Endothelial cell of hepatic sinusoid (primary cell): ENCODE data around the gene COMTD1.

ENCODE experiments used
- in situ Hi-C: cut with HindIII; loops from 2 replicates; pipeline ENCODE4 v1.10.0; 2017; ENCODE audit warnings: low sequenced_read_pairs

COMTD1 gene

DNA sequence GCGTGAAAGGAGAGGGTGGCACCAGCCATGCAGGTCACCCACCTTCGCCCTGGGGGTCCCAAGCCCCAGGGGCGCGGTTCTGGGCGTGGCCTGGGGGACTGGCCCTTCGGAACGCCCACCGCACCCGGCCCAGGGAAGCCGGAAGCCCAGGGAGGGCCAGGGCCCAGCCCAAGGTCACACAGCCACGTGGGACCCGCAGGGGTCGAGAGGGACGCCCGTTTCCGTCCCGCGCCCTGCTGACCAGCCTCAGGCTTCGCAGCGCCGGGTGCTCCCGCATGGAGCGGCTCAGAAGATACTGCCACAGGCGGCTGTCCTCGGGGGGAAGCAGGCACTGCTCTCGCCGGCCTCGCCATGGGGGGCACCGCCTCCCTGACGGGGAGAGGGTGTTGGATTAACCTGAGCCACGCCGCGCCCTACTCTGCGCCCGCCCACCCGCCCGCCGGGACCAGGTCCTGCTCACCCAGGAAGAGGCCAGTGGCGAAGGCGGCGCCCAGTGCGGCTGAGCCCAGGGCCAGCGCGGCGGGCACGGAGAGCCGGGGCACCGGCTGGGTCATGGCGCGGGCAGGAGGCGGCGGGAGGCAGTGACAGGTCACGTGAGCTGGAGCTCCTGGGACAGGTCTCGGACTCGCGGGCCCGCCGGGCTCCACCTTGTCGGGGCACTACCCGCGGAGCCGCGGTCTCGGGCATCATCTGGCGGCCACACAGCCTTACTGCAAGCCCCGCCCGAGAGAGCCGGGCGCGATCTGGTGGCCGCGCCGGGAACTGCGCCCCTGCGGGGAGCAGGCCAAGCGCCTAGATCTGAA is at the start of gene COMTD1:
TSS of gene COMTD1 (minus strand) at position 583 of the 803 bp plus-strand sequence. CDS start at position 554, 29 bp downstream.
- in situ Hi-C loops = no loop called here

DNA sequence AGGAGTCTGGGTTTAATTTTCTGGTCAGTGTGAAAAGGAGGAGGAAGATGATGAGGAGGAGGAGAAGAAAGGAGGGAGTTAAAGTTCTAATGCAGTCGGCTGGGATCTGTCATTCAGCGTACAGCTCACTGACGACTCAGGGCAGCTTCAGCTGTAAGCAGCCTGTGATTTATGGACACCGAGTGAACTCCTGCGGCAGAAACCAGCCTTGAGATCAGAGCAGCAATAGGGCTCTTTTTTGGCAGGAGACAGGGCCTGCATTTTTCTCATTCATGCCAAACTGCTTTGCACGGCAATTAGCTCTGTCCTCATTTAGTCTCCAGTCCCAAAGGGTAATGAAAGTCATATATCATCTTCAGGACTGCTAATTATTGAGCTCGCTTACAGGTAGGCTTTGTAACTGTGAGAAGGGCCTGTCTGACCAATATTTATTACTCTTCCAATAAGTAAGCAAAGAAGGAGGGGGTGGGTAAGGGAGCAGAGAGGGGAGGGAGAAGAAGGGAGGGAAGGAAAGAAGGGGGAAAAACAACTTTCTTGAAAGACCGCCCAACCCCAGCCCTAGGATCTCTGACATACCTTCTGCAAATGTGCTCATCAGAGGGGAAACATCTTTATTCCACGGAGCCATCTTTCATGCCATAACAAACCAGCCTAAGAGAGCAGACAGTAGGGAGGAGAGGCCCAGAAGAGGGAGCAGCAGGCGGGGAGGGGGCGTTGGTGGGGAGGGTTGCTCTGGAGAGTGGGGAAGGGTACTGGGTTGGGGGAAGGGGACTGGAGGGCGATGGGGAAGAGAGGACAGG is 48.1 kb upstream of the COMTD1 start:
- in situ Hi-C loops = no loop called here

DNA sequence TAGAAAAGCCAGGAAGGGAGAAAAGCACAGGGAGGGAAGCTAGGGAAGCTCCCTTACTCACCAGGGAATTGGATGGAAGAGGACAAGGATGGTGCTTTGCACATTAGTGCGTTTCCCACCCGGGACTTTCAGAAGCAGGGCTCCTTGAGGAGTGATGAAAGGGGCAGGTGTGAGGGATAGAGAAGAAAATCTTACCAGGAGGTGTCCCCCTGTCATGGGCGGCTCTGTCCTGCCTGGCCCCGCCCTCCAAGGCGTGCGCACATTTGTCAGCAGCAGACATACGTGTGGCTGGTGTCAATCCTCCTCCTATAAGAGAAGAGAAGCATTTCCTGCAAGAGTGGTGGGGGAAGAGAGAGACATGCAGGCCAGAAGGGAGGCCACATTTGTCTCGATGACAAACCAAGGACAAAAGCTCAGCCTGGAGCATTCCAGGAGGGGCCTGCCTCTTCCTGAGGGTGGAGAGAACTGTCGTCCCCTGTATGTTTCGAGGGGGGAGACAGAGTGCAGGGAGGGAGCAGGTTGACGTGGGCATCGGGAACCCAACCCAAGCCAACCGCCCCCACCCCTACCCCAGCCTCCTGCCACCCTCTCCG is 47.4 kb upstream of the COMTD1 start:
- in situ Hi-C loops = no loop called here

DNA sequence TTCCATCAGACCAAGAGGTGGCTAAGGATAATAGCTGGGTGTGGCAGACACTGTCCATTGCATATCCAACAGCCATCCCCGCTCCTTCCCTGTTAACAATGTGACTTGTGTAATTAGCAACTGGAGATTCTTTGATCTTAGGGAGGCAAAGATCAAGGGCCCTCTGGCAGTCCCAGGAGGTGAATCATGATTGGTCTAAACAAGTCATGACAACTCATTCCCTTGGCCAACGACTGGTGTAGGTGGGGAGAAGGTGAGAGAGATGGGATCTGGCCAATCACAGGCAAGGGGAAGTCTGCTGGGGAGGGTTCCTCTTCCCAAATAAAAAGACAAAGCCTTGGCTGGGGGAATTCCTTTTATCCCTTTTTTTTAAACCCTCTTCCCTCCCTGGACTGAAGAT is 46.2 kb upstream of the COMTD1 start:
- in situ Hi-C loops = no loop called here

DNA sequence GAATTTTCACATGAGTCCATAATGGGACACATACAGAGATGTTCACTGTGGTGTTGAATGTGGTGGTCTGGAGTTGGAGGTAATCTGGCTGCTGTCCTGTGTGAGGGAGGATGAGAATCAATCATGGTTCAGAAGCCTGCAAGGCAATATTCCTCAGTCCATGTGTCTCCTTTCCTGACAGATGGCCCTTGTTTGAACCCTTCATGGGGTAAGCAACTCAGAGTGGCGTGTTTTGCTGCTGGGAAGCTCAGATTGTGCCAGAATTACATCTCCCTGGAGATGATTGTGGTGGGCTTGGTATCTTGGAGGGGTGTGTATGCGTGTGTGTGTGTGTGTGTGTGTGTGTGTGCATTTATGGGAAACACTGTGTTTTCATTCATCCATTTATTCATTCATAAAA is 44.5 kb upstream of the COMTD1 start:
- in situ Hi-C loops = no loop called here

DNA sequence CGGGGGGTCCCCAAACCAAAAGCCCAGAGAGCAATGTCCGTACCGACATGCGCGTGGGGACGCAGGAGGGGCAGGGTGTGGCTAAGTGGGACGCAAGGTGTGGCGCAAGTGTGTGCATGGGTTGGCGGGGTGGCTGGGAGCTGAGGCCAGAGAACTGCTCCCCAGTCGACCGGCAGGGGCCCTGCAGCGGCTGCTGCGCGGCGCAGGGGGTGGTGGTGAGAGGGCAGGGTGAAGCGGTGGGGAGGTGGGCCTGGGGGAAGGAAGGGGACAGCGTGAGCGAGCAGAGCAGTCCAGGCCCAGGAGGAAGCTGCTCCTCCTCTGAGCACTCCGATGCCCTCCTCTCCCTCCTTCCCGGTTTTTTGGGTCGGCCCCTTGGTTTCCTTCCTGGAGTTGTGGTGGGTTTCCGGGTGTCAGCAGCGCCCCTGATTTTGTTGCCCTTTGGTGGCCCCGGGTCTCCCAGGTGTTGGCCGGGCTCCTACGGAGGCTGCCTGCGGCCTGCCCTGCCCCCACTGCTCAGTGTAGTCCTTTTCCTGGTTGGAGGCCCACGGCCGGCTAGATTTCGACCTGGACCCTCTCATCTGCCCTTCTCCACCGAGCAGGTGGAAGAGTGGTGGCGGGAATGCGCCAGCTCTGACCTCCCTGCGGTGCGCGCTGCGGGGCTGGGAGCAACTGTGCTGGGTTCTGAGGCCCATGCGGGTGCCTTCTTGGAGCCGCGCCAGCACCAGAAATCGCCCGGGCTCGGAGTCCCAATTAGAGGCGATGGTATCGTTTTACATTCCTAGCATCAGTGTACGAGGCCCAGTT is 40.5 kb upstream of the COMTD1 start:
- in situ Hi-C loops = no loop called here

DNA sequence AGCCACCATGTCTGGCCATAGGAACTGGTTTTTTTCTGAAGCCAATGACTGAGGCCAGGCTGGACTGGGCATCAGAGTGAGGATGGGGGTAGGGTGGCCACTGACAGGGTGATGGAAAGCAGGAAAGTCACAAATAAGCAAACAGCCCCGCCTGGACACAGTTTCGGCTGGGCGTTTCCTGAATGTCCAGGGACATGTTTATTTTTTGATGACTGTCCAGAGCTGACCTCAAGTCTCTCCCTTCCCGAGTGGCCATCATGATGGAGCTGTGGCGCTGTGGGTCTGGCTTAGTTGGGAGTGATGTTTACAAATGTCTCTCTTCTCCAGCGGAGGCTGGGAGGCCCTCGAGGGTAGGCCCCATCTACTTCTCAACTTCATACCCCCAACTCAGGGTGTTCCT is 37.1 kb upstream of the COMTD1 start:
- in situ Hi-C loops = no loop called here

DNA sequence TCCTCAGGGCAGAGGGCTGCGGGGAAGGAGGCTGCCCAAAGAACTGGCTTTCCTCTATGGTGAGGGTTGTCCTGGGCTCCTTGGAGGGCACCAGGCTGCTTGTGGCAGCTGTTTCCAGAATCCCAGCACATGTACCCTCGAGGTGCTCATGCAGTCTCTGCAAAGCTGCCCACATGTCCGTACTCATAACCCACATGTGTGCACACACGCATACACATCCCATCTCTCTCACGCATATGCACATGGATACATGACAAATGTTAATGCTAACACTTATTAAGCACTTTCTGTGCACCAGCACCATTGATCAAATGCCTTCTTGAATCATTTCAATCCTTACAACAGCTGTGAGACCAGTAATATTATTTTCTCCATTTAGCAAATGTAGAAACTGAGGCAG is 36.3 kb upstream of the COMTD1 start:
- in situ Hi-C loops = no loop called here

DNA sequence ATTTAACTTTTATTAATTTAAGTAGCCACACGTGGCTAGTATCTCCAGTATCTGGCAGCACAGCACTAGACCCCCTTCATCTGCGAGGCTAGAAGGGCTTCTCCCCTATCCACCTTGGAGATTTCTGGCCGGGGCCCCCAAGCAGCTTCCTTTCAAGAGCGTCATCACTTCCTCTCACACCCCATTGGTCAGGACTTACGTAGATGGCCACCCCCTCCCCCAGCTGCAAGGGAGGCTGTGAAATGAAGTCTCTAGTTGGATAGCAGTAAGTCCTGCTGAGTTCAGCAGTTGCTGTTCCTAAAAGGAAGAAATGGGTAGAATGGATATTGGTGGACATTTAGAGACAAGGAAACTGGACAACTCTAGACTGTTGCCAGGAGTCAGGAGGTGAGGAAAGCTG is 33.8 kb upstream of the COMTD1 start:
- in situ Hi-C loops = no loop called here

DNA sequence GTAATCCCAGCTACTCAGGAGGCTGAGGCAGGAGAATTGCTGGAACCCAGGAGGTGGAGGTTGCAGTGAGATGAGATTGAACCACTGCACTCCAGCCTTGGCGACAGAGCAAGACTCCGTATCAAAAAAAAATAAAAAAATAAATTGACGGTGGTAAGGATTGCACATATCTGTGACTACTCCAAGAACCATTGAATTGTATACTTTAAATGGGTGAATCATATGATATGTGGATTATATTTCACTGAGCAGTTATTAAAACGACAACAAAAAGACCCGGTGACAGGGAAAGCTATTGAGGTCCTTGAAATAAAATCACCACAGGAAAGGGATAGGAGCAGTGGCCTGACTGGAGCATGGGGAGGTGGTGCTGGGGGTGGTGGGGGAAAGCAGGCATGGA is 31.2 kb upstream of the COMTD1 start:
- in situ Hi-C loops = no loop called here

DNA sequence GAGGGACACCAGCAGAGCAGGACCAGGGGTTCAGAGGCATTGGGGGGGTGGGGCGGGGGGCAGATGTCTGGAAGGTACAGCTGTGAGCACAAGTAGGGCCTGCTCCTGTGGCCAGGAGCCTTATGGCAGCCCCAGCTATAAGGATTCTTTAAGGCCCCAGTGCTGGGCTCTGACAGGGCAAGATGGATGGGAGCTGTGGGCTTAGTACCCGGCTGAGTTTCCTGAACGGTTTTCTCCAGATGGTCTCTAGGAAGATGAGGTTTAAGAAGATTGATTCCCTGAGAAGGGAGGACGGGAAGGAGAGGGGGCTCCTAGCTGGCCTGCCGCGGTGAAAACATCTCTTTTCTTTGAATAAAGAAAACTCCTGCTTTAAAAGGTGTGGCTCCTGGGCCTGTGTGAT is 30.1 kb upstream of the COMTD1 start:
- in situ Hi-C loops = no loop called here

DNA sequence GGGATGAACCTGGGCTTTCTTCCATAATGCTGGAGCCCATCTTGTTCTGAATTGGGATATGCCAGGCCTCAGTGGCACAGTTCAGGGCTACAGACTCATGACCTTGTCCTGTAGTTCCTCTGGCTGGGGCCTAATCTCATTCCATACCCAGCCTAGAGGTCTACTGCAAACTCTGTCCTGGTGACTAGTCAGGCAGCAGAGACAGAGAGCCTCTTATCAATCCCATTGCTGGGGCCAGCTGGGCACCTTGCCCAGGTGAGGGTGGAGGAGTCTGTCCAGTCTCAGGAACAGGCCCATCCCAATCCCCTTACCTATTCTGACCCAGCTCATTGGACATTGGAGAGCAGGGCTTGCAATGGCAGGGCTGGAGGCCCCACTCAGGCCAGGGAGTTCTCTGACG is 28.0 kb upstream of the COMTD1 start:
- in situ Hi-C loops = no loop called here

DNA sequence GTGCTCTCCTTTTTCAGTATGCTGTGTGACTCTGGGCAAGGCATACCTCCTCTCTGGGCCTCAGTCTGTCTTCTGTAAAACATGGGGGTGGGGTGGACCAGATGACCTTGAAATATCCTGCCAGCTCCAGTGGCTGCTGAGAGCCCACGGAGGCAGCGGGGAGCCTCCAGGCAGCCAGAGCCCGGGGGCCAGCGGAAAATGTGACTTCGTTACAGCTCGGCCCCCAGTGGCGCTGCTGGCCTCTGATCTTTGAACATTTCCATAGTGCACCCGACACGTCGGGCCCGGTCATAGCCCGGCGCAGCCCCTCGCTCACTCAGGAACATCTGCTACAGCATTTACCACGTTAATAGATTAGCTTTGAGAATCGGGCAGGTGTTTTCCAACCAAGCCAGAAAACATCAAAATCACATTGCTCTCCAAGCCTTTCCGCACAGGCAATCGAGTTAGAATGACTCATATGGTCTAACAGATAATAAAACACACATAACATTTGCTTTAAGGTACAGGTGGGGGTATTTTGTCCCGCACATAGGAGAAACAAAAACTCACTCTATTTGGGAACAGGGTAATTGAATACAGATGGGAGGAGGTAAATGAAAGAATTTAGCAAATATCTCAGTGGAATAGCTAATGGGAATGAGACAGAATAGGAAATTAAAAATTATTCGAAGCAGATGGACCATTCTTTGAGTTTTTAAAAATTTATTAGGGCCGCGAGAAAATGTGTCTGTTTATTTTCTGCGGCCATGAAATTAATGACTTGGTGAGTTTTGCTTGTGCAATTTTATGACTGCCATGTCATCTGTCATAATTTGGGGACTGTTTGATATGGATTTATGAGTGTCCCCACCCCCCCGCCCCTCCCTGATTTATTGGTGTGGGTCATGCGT is 26.3 kb upstream of the COMTD1 start:
- in situ Hi-C loops = no loop called here

DNA sequence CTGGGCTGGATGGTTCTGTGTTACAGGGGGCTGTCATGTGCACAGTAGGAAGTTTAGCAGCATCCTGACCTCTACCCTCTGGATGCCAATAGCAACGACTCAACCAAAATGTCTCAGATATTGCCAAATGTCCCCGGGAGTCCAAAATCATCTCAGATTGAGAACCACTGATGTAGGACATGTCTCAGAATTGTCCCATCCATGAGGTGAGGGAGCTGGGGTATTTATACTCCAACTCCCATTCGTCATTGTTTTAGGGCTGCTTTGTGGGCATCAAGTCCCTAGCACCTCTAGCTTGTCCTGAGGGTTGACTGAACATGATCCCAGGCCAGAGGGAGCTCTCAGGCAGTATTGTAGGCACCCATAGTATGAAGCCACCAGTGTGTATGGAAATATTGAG is 25.2 kb upstream of the COMTD1 start:
- in situ Hi-C loops = no loop called here

DNA sequence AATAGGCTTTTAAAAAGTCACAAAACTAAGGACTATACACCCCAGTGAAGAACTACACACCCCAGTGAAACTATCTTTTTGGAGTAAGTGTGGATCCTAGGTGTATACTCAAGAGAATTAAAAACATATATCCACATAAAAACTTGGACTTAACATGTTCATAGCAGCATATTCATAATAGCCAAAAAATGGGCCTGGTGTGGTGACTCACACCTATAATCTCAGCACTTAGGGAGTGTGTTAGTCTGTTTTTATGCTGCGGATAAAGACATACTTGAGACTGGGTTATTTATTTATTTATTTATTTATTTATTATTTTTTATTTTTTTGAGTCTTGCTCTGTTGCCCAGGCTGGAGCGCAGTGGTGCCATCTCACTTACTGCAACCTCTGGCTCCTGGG is 19.0 kb upstream of the COMTD1 start:
- in situ Hi-C loops = no loop called here

DNA sequence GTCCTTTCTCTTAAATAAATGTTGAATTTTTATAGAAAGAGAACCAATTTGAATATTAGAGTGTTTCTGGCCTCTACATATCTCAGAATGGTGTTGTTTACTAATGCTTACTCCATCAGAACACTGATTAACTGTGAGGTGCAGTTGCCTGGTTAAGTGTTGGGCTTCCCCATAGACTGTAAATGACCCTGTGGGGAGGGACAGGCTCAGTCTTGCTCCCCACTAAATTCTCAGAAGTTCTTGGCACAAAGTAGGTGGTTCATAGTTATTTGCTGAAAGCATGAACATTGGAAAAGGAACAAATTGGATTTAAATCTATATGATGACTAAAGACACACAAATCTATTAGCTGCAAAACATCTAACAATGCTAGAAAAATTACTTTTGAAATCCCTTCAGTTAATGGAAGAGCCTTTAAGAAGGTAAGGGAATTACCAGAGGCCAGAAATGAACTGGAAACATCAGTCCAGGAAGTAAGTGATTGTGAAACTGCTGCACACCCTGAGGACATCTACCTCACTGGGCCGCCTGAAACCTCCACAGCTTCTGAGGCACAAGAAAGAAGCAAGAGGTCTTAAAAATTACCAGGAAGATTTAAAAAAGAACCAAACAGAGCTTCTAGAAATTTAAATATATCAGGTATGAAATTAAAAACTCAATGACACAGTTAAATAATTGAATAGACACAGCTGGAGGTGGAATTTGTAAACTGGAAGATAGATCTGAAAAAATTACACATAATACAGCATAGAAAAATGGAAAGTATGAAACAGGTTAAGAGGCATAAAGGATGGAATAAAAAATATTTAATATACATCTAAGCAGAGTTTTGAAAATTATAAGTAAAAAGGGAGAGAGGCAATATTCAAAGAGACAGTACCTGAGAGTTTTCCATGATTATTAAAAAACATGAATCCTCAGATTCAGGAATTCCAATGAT is 17.8 kb upstream of the COMTD1 start:
- in situ Hi-C loops = no loop called here

DNA sequence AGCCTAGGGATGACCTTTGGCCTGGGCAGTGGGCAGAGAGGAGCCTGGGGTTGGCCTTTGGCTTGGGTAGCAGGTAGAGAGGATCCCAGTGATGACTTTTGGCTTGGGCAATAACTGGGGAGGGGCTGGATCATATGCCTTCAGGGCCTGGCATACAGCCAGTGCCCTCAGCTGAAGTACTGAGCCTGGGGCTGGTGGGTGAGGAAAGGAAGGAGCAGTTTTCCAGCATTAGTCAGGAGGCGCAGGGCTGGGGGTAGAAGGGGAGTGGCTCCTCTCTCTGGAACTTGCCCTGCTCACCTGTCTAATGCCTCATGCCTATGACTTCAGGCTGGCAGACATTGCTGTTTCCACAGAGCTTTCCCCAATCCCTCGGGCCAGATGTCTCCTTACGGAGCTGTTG is 15.2 kb upstream of the COMTD1 start:
- in situ Hi-C loops = no loop called here

DNA sequence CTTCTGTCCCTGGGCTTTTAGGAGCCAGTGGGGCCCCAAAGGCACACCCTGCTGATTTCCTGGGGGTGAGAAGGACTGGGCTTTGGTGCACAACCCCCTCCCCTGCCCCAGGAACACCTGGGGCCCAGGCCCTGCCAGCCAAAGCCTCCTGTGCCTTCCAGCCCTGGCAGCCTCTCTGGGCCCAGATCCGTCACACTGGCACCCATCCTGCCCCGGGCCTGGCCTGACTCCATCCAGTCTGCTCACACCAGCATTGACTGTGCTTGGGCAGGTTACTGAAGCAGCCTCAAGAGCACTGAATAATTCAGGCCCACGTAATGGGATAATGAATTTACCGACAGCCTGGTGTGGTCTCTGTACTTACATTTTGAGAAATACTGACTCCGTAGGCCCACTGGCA is 12.0 kb upstream of the COMTD1 start:
- in situ Hi-C loops = no loop called here

DNA sequence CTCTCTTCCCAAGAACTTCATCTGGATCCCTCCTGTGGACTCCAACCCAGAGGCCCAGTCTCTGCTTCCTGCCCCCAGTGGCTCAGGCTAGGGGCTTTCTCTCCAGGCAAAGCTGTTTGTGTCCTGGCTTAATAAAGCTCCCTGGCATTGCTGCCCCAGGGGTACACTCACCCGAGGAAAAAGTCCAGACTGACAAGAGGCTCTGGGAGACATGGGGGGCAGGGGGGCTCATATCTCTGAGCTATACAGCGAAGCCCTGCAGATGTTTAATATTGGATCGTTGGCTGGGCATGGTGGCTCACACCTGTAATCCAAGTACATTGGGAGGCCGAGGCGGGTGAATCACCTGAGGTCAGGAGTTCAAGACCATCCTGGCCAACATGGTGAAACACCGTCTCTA is 10.7 kb upstream of the COMTD1 start:
- in situ Hi-C loops = no loop called here
